ENCODE results near the gene COA8. TPM values are rescaled to one million over a fixed set of nuclear protein-coding genes. Genes with fewer than 3 reads are reported as not detected.
A peak's percentile ranks its signal among the peaks of the same experiment; 100 is the strongest.

COA8 gene
- total and polyA plus RNA-seq, 2 of the 8 experiments (the other 6 are each of a cell fraction or from before 2014, with no cell fraction given) = 7.1 to 35.5 TPM

DNA sequence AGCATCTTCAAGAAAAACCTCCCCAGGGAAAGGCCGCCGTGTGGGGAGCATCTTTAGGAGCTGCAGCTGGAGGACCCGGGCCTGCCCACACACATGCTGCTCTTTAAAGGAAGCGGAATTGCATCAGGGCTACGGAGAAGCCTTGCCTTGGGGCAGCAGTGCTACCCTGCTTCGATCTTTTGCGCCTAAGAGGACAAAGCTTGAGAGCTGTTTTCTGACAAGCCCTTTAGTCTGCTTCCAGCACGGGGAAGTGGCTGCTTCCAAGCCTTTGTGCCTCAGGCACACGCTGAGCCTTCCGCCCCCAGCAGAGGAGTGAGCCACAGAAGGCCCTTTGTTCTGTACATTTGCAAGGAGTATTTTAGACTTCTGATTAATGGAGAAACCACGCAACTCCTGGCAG is 31.5 kb downstream of the COA8 start:
- no peaks in the 10 kb centered on the region for H3K23me2 ChIP-seq (ENCODE audit: low read depth, low read length)
- peak; percentile 39 for FAIRE-seq
- H3K9ac ChIP-seq (replicated peaks in 1 of 4; ENCODE audit: extremely low read depth in 1 of 4, low read depth in 3 of 4, low read length in 3 of 4) = no peak overlapping the region
- H2AFZ ChIP-seq (ENCODE audit: low read length) = no peak overlapping the region
- H3K14ac ChIP-seq (ENCODE audit: insufficient read length) = no peak overlapping the region
- no peak overlapping the region for H2BK15ac ChIP-seq (ENCODE audit: low read length)
- no peak overlapping the region; the same call in 1 of the 2 replicates for H3K27ac ChIP-seq (ENCODE audit: low read depth, low read length)
- CTCF ChIA-PET (ENCODE audit: partially characterized antibody) = interaction anchor here (0.6 to 1.5 kb wide), 6 partner anchors 11 to 100 kb away, joined by 3 to 6 read pairs (median 4); no protein-coding TSS in a partner anchor
- no peaks in the 10 kb centered on the region for H4K20me1 ChIP-seq (replicated peaks in 1 of 2; ENCODE audit: control insufficient read depth in 1 of 2, insufficient read depth in 2 of 2, low read length in 2 of 2)
- peak overlapping the region; percentile 52; the same call in 1 of the 2 replicates for H2BK5ac ChIP-seq (ENCODE audit: low read depth, low read length)
- H4K5ac ChIP-seq (ENCODE audit: insufficient read length, low read depth, low read length) = no peak overlapping the region
- no peak for DNase-seq (ENCODE audit: low read depth in 1 of 2, low spot score in 2 of 2)
- H2BK120ac ChIP-seq (replicated peaks; ENCODE audit: low read depth, low read length) = no peak overlapping the region
- H3K79me2 ChIP-seq (ENCODE audit: control insufficient read depth in 1 of 2, insufficient read depth in 2 of 2, low read length in 2 of 2) = no peaks in the 10 kb centered on the region
- WGBS, 2 experiments (ENCODE audit: extremely low coverage in 1 of 2, insufficient coverage in 1 of 2, insufficient read length in 1 of 2, insufficient replicate concordance in 2 of 2, low coverage in 1 of 2, low lambda C conversion rate in 2 of 2, missing lambda C conversion rate in 1 of 2) = 87% methylated on average over 11 of the region's 11 CpGs; no CpG with 5 or more reads in 1 of the 2 experiments
- POLR2A ChIA-PET (ENCODE audit: partially characterized antibody) = interaction anchor here (1.6 to 2.4 kb wide), 2 partner anchors 10 to 35 kb away, joined by 6 to 8 read pairs; partner anchors contain the start of gene KLC1
- no peak overlapping the region for H2AK5ac ChIP-seq (ENCODE audit: low read depth, low read length)
- H4K91ac ChIP-seq (replicated peaks; ENCODE audit: insufficient read length, low read length) = no peak overlapping the region
- H2BK12ac ChIP-seq (ENCODE audit: low read depth, low read length) = peak overlapping the region; percentile 19; the same call in 1 of the 2 replicates
- no peak overlapping the region for H3K56ac ChIP-seq (replicated peaks; ENCODE audit: insufficient read length, low read depth, low read length)
- no peak overlapping the region for H3K23ac ChIP-seq (ENCODE audit: insufficient read length)
- peaks cover 0 to 3% (median 0%) of the 10 kb centered on the region in 4 experiments; a peak in 1 of 8 replicates for H3K36me3 ChIP-seq (ENCODE audit: control insufficient read depth in 2 of 4, insufficient read depth in 4 of 4, low read length in 3 of 4)
- no peaks in the 10 kb centered on the region for H3K79me1 ChIP-seq (ENCODE audit: low read depth, low read length)
- no peak overlapping the region for H2BK20ac ChIP-seq (ENCODE audit: low read length)
- H3K4me2 ChIP-seq (ENCODE audit: insufficient read depth in 1 of 2, low read depth in 2 of 2, low read length in 2 of 2) = no peak overlapping the region
- no peak overlapping the region for H3K4me3 ChIP-seq (ENCODE audit: extremely low read depth in 1 of 4, insufficient read depth in 2 of 4, low read depth in 3 of 4, low read length in 4 of 4)
- no peak overlapping the region; the same call in 1 of the 2 replicates for H4K8ac ChIP-seq (ENCODE audit: extremely low read depth, insufficient read depth, low read length)
- H3K18ac ChIP-seq (ENCODE audit: extremely low read depth, low read length) = no peak overlapping the region; the same call in 1 of the 2 replicates
- H3K4ac ChIP-seq (replicated peaks; ENCODE audit: insufficient read length, low read depth, low read length) = no peak overlapping the region
- no peaks in the 10 kb centered on the region for H3K27me3 ChIP-seq (replicated peaks in 1 of 4; ENCODE audit: control insufficient read depth in 3 of 4, extremely low read depth in 1 of 4, insufficient read depth in 3 of 4, low read length in 3 of 4)
- peaks cover 0 to 6% (median 0%) of the 10 kb centered on the region in 4 experiments; a peak in 3 of 7 replicates for H3K4me1 ChIP-seq (replicated peaks in 1 of 4; ENCODE audit: control insufficient read depth in 3 of 4, insufficient read depth in 4 of 4, low read length in 3 of 4)
- no peaks in the 10 kb centered on the region for H3K9me3 ChIP-seq (ENCODE audit: insufficient read depth in 2 of 2, low read depth in 1 of 2, low read length in 1 of 2)
- TF ChIP-seq RAD21 (IDR thresholded peaks at IDR 0.05 in 1 of 2, conservative IDR thresholded peaks at IDR 0.05 in 1 of 2; ENCODE audit: low read depth in 2 of 2, low read length in 2 of 2) (no peak), CHD2 (IDR thresholded peaks at IDR 0.05; ENCODE audit: low read length) (no peak), SIN3A (conservative IDR thresholded peaks at IDR 0.05 in 1 of 2, IDR thresholded peaks at IDR 0.05 in 1 of 2; ENCODE audit: low read depth in 1 of 2, low read length in 2 of 2) (no peak), KDM5A (IDR thresholded peaks at IDR 0.05; ENCODE audit: low read length) (no peak), ASH2L (IDR thresholded peaks at IDR 0.05; ENCODE audit: low read length) (no peak), EGR1 (IDR thresholded peaks at IDR 0.05; ENCODE audit: borderline replicate concordance, low read depth, low read length) (no peak), MAFK (IDR thresholded peaks at IDR 0.05; ENCODE audit: low read depth, low read length) (no peak), JUND (IDR thresholded peaks at IDR 0.05; ENCODE audit: low read length) (no peak), TCF12 (IDR thresholded peaks at IDR 0.05; ENCODE audit: low read depth, low read length) (no peak), EZH2 (IDR thresholded peaks at IDR 0.05; ENCODE audit: low read depth, low read length, severe bottlenecking) (no peak), MAX (IDR thresholded peaks at IDR 0.05) (no peak), GTF2F1 (IDR thresholded peaks at IDR 0.05; ENCODE audit: borderline replicate concordance, low read depth, low read length) (no peak)
- TF ChIP-seq, protein P1, sequence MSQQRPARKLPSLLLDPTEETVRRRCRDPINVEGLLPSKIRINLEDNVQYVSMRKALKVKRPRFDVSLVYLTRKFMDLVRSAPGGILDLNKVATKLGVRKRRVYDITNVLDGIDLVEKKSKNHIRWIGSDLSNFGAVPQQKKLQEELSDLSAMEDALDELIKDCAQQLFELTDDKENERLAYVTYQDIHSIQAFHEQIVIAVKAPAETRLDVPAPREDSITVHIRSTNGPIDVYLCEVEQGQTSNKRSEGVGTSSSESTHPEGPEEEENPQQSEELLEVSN (IDR thresholded peaks at IDR 0.05) = no peak

All from H1 (cell line).